GM12878 (cell line): ENCODE measurements around the gene TEC. TPM values are rescaled to one million over a fixed set of nuclear protein-coding genes. Genes with fewer than 3 reads are reported as not detected.

Experiments used
- ATAC-seq: fragments of 200-7000 bp; cut with Tn5 transposase; 3 replicates; pipeline ENCODE4 v1.9.1; 2020; ENCODE audit warnings: mild to moderate bottlenecking, moderate library complexity
- BruUV-seq: library from RNA; stranded (reverse); fragments of 400-500 nt; replicated peaks from 2 replicates; lab custom pipeline; 2021; lab: Mats Ljungman, UMichigan
- CTCF ChIA-PET: fragments of 300-600 bp; sonication (Branson Sonifier 250); formaldehyde crosslinking; extraction: SDS; loops from one replicate; lab custom pipeline; 2021; ENCODE audit warnings: inconsistent platforms; lab: Yijun Ruan, JAX
- POLR2A ChIA-PET: fragments of 350-600 bp; formaldehyde crosslinking; extraction: SDS; loops from one replicate; lab custom pipeline; 2021; ENCODE audit warnings: inconsistent platforms; lab: Charles Lee
- RAD21 ChIA-PET: fragments of 300-600 bp; sonication (Branson Sonifier 250); formaldehyde crosslinking; loops from one replicate; lab custom pipeline; 2023; ENCODE audit warnings: antibody characterized with exemption; ENCODE audit not compliant: unreplicated experiment; lab: Charles Lee
- SMC1A ChIA-PET: fragments of 300-600 bp; sonication (Branson Sonifier 250); formaldehyde crosslinking; loops from one replicate; lab custom pipeline; 2023; ENCODE audit not compliant: unreplicated experiment, uncharacterized antibody; lab: Charles Lee
- DNase-seq: peaks from one replicate; pipeline ENCODE4 v3.0.0-alpha.2; 2011; ENCODE audit warnings: low read depth, low spot score
- FAIRE-seq: peaks from 3 replicates; lab custom pipeline; 2011; peaks lifted over from hg19 to GRCh38; lab: Jason Lieb, UNC
- H2AFZ ChIP-seq: 2 replicates; pipeline ENCODE4 v1.6.0; 2011; ENCODE audit warnings: low read depth, low read length, control low read depth; ENCODE audit not compliant: control insufficient read depth
- H3K27ac ChIP-seq: 2 replicates; pipeline ENCODE4 v1.5.1; 2011; ENCODE audit warnings: control low read depth; ENCODE audit not compliant: control insufficient read depth, insufficient read depth
- H3K27me3 ChIP-seq, 2 experiments: replicated peaks in 1 of 2; 2 replicates each; pipeline versions ENCODE4 v1.6.0 to v1.6.1; 2011; ENCODE audit warnings: low read length in 1 of 2; ENCODE audit not compliant: control insufficient read depth in 2 of 2, insufficient read depth in 2 of 2
- H3K36me3 ChIP-seq, 2 experiments: 2 replicates each; pipeline ENCODE4 v1.5.1; 2011; ENCODE audit warnings: low read length in 1 of 2; ENCODE audit not compliant: control insufficient read depth in 2 of 2, insufficient read depth in 2 of 2
- H3K4me1 ChIP-seq: 2 replicates; pipeline ENCODE4 v1.6.1; 2011; ENCODE audit warnings: mild to moderate bottlenecking, low read length, moderate library complexity, mixed read lengths; ENCODE audit not compliant: control insufficient read depth, insufficient read depth
- H3K4me2 ChIP-seq: 2 replicates; pipeline ENCODE4 v1.6.0; 2011; ENCODE audit warnings: control low read depth; ENCODE audit not compliant: control insufficient read depth, insufficient read depth
- H3K4me3 ChIP-seq: fragments of 200-600 bp; sonication (generic); 2 replicates; pipeline ENCODE4 v1.5.1; 2016
- H3K79me2 ChIP-seq: 2 replicates; pipeline ENCODE4 v1.6.0; 2011; ENCODE audit warnings: low read length; ENCODE audit not compliant: control insufficient read depth, insufficient read depth
- H3K9ac ChIP-seq: 2 replicates; pipeline ENCODE4 v1.8.0; 2011; ENCODE audit warnings: low read length, control low read depth, mixed read lengths; ENCODE audit not compliant: control insufficient read depth, insufficient read depth
- H3K9me3 ChIP-seq: replicated peaks from 3 replicates; pipeline ENCODE4 v1.5.1; 2011; ENCODE audit warnings: mild to moderate bottlenecking, low read length; ENCODE audit not compliant: control insufficient read depth, insufficient read depth
- H4K20me1 ChIP-seq: 2 replicates; pipeline ENCODE4 v1.6.0; 2011; ENCODE audit not compliant: control insufficient read depth, insufficient read depth
- BCL11A ChIP-seq: IDR thresholded peaks from 2 replicates; pipeline ENCODE4 v1.6.1; 2011; ENCODE audit warnings: low read depth, low read length
- CEBPZ ChIP-seq: fragments of 150-350 bp; IDR thresholded peaks from 2 replicates; pipeline ENCODE4 v1.6.1; 2016; ENCODE audit warnings: low read depth, low read length
- E2F4 ChIP-seq: IDR thresholded peaks from 2 replicates; pipeline ENCODE4 v1.6.1; 2012; ENCODE audit warnings: low read depth, low read length, improper control_type of control experiment
- FOXK2 ChIP-seq: fragments of 450-650 bp; IDR thresholded peaks from 2 replicates; pipeline ENCODE4 v1.6.1; 2017; ENCODE audit warnings: mild to moderate bottlenecking, moderate library complexity
- HCFC1 ChIP-seq: fragments of 150-350 bp; IDR thresholded peaks from 2 replicates; pipeline ENCODE4 v1.6.1; 2014; ENCODE audit warnings: low read length
- IKZF2 ChIP-seq, 2 experiments: fragments of 450-650 bp; IDR thresholded peaks; 2 replicates each; pipeline ENCODE4 v1.6.1; 2017; ENCODE audit warnings: mild to moderate bottlenecking in 2 of 2, moderate library complexity in 2 of 2
- IRF4 ChIP-seq: IDR thresholded peaks from 2 replicates; pipeline ENCODE4 v1.6.1; 2011; ENCODE audit warnings: low read depth, low read length
- MTA2 ChIP-seq: fragments of 450-650 bp; IDR thresholded peaks from 2 replicates; pipeline ENCODE4 v1.6.1; 2016; ENCODE audit warnings: low read depth, mild to moderate bottlenecking, moderate library complexity
- MTA3 ChIP-seq: IDR thresholded peaks from 2 replicates; pipeline ENCODE4 v1.6.1; 2012; ENCODE audit warnings: low read length, inconsistent platforms, borderline replicate concordance
- NFYA ChIP-seq: IDR thresholded peaks from 2 replicates; pipeline ENCODE4 v1.6.1; 2011; ENCODE audit warnings: low read depth, mild to moderate bottlenecking, low read length, improper control_type of control experiment, borderline replicate concordance
- PML ChIP-seq: IDR thresholded peaks from 2 replicates; pipeline ENCODE4 v1.6.1; 2012; ENCODE audit warnings: low read length, inconsistent platforms
- POLR2AphosphoS2 ChIP-seq: IDR thresholded peaks from 2 replicates; pipeline ENCODE4 v1.6.1; 2011; ENCODE audit warnings: low read depth, mild to moderate bottlenecking, low read length, improper control_type of control experiment, moderate library complexity
- POLR2AphosphoS5 ChIP-seq: IDR thresholded peaks from 2 replicates; pipeline ENCODE4 v1.6.1; 2011; ENCODE audit warnings: mild to moderate bottlenecking, low read length, inconsistent platforms
- SP1 ChIP-seq: IDR thresholded peaks from one replicate; pipeline ENCODE4 v1.6.1; 2011; ENCODE audit warnings: low read depth, low read length
- ZBTB11 ChIP-seq: fragments of 450-650 bp; formaldehyde crosslinking; IDR thresholded peaks from 2 replicates; pipeline ENCODE4 v1.5.0; 2022; ENCODE audit warnings: mild to moderate bottlenecking, missing genetic modification characterization
- ZNF207 ChIP-seq: fragments of 450-650 bp; IDR thresholded peaks from 2 replicates; pipeline ENCODE4 v1.6.1; 2014; ENCODE audit warnings: antibody characterized with exemption, mild to moderate bottlenecking, borderline replicate concordance
- ZNF24 ChIP-seq: fragments of 450-650 bp; IDR thresholded peaks from 2 replicates; pipeline ENCODE4 v1.6.1; 2017; ENCODE audit warnings: antibody characterized with exemption, mild to moderate bottlenecking
- WGBS: methylation state at CpG from one replicate; pipeline ENCODE4 v1.1.6; 2016; ENCODE audit warnings: low lambda C conversion rate; ENCODE audit not compliant: insufficient replicate concordance, insufficient coverage; ENCODE audit errors: missing lambda C conversion rate; 5-methylcytosine and 5-hydroxymethylcytosine counted together
- in situ Hi-C: fragments of 300-500 bp; cut with MboI; formaldehyde crosslinking; loops from 9 replicates; pipeline ENCODE4 v1.14.3; 2018; ENCODE audit warnings: mixed read lengths
- intact Hi-C: fragments of 100-400 bp; cut with micrococcal nuclease; formaldehyde crosslinking; loops from one replicate; pipeline ENCODE4 v1.14.2; 2022; ENCODE audit not compliant: unreplicated experiment
- polyA plus RNA-seq, 11 experiments: library from polyadenylated mRNA; depleted of rRNA in 4 of 11; unstranded in 6 of 11; stranded (reverse) in 5 of 11; fragments of >200 nt; fragmentation: Nextera tagmentation in 4 of 11; fragmentation: Illumina TruSeq in 1 of 11; extraction: Ambion mirVana in 4 of 11; extraction: Trizol in 1 of 11; gene quantifications; 1 replicate in 1 of 11; 2 replicates in 10 of 11; pipeline versions ENCODE4 v1.2.1 to v1.2.3, GENCODE V29; 2011 to 2016; ENCODE audit warnings: inconsistent platforms in 2 of 11, missing spikeins in 2 of 11, low read depth in 1 of 11
- total RNA-seq, 4 experiments: library from RNA; depleted of rRNA in 3 of 4; stranded (reverse); fragments of >200 nt in 3 of 4; fragmentation: Illumina TruSeq in 1 of 4; extraction: Trizol in 1 of 4; gene quantifications; 2 replicates each; pipeline versions ENCODE4 v1.2.1 to v1.2.3, GENCODE V29; 2013 to 2021

TEC gene
- total and polyA plus RNA-seq, 10 of the 15 experiments (the other 5 are each of a cell fraction or from before 2014, with no cell fraction given): 7.4 to 27.2 (median 17.1) TPM

GRCh38 chr4:48254381-48255071 lies 15.1 kb downstream of the TEC start:
- 89% methylated on average over 6 of the region's 6 CpGs for WGBS
- Histone ChIP-seq H3K9me3 (no peaks in the 10 kb centered on the region; the same call in 2 of the 3 replicates), H3K4me3 (no peak overlapping the region), H3K79me2 (peaks cover 83% of the 10 kb centered on the region), H2AFZ (no peak overlapping the region), H3K27me3 (no peaks in the 10 kb centered on the region), H3K27ac (no peak overlapping the region), H3K36me3 (peaks cover 0 to 5% of the 10 kb centered on the region in 2 experiments; a peak in 2 of 4 replicates), H3K4me1 (peaks cover 2% of the 10 kb centered on the region; the same call in 1 of the 2 replicates), H4K20me1 (no peaks in the 10 kb centered on the region; the same call in 1 of the 2 replicates), H3K9ac (no peak overlapping the region), H3K4me2 (no peak overlapping the region)
- FAIRE-seq (no peak), ATAC-seq (no peak), DNase-seq (no peak)
- ChIA-PET POLR2A (interaction anchor here (1.2 to 3.0 kb wide), 2 partner anchors 20 to 29 kb away, joined by 4 to 11 read pairs; no protein-coding TSS in a partner anchor), RAD21 (no interaction called here), SMC1A (interaction anchor here (0.9 to 2.1 kb wide), 6 partner anchors 12 to 51 kb away, joined by 3 to 6 read pairs (median 4); no protein-coding TSS in a partner anchor), CTCF (interaction anchor here (1.0 to 1.1 kb wide), 2 partner anchors 14 to 49 kb away, joined by 3 to 4 read pairs; no protein-coding TSS in a partner anchor)
- intact Hi-C loops (no loop called here), in situ Hi-C loops (no loop called here)
- TF ChIP-seq MTA3: no peak
- no peak for TF ChIP-seq ZBTB11 (CRISPR knock-in tag)
- no peak for TF ChIP-seq MTA2
- TF ChIP-seq CEBPZ: no peak
- no peak for TF ChIP-seq NFYA
- no peak for TF ChIP-seq BCL11A
- TF ChIP-seq IRF4: no peak
- TF ChIP-seq SP1: no peak
- TF ChIP-seq HCFC1: no peak
- no peak for TF ChIP-seq FOXK2
- TF ChIP-seq ZNF207: no peak
- TF ChIP-seq PML: no peak
- TF ChIP-seq POLR2AphosphoS2: no peak
- no peak for TF ChIP-seq ZNF24
- TF ChIP-seq POLR2AphosphoS5: no peak
- no peak for TF ChIP-seq E2F4
- no peak for TF ChIP-seq IKZF2 (IDR thresholded peaks at IDR 0.05)
- no TSS peak for BruUV-seq
